Measurements from ENCODE around the gene DMRT3.

DMRT3 gene, protein sequence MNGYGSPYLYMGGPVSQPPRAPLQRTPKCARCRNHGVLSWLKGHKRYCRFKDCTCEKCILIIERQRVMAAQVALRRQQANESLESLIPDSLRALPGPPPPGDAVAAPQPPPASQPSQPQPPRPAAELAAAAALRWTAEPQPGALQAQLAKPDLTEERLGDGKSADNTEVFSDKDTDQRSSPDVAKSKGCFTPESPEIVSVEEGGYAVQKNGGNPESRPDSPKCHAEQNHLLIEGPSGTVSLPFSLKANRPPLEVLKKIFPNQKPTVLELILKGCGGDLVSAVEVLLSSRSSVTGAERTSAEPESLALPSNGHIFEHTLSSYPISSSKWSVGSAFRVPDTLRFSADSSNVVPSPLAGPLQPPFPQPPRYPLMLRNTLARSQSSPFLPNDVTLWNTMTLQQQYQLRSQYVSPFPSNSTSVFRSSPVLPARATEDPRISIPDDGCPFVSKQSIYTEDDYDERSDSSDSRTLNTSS

GRCh38 chr9:976258-976942, at the start of gene DMRT3:
Gene DMRT3, plus strand, starts transcription at chr9:976655. Its CDS starts 347 bp downstream, at chr9:977002.
- no peak for DNase-seq

- no peak for DNase-seq
These were observed 49.5 kb upstream of the DMRT3 start for GRCh38 chr9:926976-927375.

DNA sequence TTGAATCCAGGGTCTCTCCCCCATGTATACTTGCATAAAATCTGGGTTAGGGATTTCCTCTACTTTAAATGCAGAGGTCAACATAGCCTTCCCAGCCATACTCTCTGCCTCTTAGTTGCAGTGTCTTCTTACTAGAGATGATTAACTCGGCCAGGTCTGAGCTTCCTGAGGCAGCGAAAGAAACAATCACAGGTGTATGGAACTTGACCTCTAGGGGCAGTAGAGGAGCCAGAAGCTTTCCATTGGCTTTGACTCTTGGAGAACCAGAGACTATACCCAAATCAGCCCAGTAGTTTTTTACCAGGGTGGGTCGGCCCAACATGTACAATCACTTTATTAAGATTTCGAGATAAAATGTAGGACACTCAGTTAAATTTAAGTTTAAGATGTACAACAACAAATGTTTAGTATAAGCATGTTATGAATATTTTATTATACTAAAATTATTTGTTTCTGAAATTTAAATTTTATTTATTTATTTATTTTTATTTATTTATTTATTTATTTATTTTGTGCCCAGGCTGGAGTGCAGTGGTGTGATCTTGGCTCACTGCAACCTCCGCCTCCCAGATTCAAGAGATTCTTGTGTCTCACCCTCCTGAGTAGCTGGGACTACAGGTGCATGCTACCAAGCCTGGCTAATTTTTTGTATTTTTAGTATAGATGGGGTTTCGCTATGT, 48.0 kb upstream of the DMRT3 start:
- no peak for DNase-seq

DNA sequence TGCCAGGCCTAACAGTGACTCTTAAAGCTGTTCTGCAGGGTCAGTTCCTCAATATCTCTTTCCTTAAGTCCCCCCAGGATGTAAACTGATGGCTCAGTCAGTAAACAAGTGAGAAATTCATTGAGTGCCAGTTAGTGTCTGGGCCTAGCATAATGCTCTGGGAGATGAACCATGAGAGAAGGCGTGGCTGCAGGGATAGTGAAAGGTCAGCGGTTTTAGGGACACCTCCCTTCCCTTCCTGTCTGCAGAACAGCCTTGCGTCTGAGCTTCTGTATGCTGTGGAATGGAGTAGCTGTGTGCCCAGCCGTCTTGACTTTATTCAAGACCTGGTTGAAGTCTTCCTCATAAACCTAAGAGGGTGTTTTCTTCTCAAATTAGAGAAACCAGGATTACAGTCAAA, 46.7 kb upstream of the DMRT3 start:
- no peak for DNase-seq

- DNase-seq, result no peak
These were observed 43.1 kb upstream of the DMRT3 start for GRCh38 chr9:933356-933755.

- DNase-seq, result no peak
These were observed 41.0 kb upstream of the DMRT3 start for GRCh38 chr9:935348-935965.

GRCh38 chr9:942805-943580, 33.5 kb upstream of the DMRT3 start:
- no peak for DNase-seq

DNA sequence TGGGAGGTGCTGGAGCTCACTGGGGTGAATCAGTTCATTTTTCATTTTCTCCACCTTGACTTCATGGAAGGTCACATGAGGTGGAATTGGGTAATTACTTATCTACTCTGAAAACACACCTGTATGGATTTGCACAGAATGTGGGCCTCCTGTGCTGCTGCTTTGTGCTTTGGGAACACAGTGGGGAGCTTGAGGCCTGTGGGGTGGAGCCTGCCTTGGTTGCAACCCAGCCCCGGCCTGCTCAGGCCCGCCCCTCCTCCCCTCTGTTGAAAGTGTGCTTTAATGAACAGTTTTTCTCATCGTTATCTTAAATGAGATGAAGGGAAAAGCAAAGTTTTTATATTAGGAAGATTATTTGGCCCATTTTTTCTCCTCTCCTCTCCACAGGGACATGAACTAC, 28.5 kb upstream of the DMRT3 start:
- no peak for DNase-seq

DNA sequence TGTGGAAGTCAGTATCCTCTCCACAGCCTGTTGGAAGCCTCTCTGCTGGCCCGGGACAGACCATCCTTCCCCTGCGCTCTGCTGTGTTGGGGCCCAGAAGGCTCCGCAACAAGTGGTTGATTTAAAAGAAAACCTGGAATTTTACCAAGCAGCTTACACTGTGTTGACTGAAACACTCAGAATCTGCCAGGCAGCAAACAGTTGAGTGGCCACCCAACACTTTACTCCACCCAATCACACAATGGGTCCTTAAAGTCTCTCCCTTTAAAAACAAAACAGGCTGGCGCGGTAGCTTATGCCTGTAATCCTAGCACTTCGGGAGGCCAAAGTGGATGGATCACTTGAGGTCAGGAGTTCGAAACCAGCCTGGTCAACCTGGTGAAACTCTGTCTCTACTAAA, 28.0 kb upstream of the DMRT3 start:
- no peak for DNase-seq

DNA sequence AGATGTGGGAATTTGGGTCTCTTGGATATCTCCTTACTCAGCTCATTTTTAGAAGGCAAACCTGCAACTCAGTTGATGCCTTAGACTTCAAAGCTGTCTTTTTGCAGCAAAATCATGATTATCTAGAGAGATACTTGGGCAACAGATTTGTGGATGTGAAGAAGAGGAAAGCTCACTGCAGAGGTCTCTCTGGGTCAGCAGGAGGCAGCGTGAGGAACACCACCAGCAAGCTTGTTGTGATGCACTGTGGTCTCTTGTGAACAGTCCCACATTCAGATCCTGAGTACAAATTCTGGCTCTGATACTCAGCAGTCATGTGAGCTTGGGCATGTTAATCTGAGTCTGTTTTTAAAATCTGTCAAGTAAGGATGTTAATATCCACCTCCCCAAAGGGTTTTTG, 26.3 kb upstream of the DMRT3 start:
- DNase-seq, result no peak

GRCh38 chr9:952546-952945, 23.9 kb upstream of the DMRT3 start:
- DNase-seq, result no peak

DNA sequence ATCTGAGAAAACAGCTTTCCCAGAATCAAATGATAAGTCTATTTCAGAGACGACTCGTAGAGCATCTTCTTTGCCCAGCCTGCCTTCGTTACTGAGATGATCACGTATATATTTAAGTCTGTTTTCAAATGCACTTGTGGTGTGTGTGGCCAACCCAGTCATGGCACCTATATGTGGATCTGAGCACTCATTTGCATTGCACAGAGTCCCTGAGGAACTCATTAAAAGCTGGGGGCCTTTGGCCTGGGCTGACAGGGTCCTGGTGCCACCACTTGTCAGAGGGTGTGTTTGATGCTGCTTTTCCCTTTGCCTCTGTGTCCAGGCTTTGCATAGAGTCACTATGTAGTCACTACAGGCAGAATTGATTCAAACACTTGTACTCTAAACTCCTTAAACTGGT, 17.4 kb upstream of the DMRT3 start:
- no peak for DNase-seq

DNA sequence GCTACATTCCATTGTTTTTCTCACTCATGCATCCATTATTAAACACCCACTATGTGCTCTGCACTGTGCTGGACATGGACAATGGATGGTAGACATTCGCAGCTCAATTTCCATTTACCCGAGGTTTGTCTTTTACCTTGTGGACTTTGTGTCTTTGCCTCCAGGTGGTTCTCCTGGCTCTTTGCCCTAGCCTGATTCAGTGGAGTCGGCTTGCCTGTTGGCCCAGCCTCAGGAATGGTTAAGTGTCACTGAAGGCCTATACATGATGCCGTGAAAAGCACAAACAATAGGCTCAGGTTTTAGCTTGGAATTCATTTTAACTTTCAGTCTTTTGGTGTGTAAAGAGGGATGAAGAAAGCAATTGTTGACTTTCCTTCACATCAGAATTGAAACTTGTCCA, 16.5 kb upstream of the DMRT3 start:
- no peak for DNase-seq

DNA sequence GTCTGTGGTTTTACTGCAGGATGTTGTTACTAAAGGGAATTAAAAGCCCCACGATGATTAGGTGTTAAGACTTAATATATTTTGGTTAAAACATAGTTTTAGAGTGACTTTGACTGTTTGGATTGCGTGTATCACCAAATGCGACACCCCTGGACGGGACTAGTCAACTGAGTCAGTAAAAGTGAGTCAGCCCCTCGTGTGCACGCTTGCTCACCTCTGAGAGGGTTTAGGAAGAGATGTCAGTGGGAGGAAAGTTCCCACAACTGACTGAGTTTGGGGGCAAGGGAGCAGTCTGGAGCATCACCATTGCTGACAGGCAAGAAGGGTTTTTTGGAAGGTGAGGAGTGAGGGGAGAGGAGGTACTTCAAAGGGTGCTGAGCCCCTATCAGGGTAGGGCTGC, 14.4 kb upstream of the DMRT3 start:
- no peak for DNase-seq

DNA sequence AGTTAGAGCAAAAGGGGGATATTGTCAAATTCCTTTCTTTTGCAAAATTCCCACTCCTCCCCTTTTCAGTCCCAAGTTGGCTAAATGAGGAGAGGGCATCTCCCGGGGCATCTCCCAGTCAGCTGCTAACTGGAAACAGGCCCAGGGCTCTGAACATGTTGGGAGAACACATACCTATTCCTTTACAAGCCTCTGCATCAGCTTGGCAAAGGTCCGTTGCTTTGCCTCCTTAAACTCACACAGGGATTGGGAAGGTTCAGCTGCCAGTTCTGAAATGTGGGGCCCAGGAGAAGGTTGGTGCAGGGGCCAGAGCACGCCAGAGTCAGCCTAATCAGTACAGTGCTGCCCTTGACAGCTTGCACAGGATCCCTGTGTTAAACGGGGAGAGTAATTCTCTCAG, 11.0 kb upstream of the DMRT3 start:
- no peak for DNase-seq

DNA sequence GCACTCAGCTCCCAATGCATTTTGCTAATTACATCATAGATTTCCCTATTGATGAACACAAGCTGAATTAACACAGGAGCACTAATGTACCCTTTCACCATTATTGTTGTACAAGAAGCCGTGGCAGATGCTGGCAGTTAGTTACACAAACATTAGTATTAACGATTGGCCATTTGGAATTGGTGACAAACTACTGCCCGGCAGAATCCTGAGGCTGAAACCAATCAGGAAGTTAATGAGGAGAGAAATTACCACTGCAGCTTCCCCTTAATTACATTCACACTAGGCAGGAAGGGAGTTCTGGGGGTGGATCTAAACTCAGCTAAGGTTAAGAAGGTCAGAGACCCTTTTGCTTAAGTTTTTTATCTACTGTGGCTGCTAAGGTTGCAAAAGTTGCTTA, 9.6 kb upstream of the DMRT3 start:
- DNase-seq, result no peak

DNA sequence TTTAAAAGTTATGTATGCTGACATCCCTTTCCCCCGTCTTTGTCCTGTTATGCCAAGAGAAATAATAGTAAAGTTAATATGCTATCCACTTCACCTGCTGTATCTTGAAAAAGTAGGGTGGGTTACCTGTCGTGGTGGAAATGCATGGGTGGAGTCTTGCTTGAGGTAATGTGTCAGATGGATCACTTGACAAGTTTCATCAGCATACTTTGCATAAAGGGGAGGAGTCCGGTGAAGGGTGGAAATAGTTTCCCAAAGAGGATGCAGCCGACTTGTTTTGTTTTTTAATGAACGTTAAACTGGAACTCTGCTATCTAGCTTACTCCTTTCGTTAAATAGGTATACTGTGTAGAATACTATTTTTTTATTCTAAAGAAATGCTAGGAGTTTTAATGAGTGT, 9.0 kb upstream of the DMRT3 start:
- no peak for DNase-seq

DNA sequence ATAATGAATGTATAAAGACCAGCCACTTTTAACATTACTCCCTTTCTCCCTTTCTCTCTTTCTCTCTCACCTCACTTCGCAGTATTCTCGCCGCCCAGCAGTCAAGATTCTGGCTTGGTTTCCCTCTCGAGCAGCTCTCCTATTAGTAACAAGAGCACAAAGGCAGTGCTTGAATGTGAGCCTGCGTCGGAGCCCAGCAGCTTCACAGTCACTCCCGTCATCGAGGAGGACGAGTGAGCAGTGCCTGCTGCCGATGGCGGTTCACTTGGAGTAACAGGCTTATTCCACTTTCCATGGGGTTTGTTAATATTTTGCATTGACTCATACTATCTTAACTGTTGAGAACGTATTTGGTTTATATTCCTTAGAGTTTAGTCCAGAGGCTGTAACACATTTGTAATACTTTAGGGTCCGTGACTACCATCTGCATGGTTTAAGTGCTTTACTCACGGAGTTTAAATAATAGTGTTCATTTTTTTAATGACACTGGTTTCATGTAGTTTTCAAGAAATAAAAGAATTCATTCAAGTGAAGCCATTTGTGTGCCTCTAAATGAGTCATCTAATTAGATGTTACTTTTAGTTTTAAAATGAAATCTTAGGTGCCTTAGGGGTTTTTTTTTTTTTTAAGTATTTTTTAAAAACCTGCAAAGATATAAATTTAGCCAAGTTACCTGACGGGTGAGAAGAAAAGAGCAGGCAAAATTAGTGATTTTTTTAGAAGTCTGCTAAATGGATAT, 8.4 kb upstream of the DMRT3 start:
- no peak for DNase-seq

- no peak for DNase-seq
These were observed 6.9 kb upstream of the DMRT3 start for GRCh38 chr9:969310-970150.

DNA sequence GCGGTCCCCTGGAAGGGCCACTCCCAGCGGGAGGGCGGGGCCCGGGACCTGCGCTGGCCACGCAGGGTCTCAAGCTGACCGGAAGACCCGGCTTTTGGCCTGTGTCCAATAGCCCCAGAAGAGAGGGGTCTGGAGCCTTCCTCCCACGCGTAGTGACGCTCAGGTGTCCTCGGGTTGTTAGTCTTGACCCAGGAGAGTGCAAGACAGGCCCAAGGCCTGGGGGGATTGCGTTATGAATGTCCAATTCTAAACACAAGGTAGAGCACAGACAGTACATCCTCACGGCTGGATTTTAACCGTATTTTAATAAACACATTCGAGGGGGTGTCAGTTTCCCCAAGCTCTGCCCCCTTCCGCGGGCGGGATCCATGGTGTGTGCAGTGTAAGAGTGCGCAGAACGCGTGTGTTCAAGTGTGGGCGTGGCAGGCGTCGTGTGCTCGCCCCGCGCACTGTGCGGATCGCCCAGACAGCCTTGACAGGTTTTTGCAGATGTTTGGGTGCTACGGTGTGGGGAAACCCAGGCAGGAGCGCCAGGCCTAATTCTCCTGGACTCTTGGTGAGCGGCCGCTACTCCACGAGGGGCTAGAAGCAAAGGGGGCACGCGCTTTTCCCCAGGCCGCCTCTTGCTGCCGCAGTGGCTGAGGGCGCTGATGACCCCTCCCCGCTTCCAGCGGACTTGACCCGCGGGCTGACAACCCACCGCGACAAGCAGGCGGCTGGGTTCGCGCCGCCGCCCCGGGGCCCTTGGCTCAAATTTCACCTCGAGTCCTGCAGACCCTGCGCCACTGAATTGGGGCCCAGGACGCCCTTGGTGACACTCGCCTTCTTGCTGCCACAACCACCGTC, 6.1 kb upstream of the DMRT3 start:
- DNase-seq, result no peak

Measured in activated naive CD4-positive, alpha-beta T cell treated with anti-CD3 and anti-CD28 coated beads, Interleukin-2, amount 50 U/mL, for 16 hours (primary cell).